Cardiac muscle cell (in vitro differentiated cells and primary cell): ENCODE data around the gene CPNE2. TPM values are rescaled to one million over a fixed set of nuclear protein-coding genes. Genes with fewer than 3 reads are reported as not detected.
"Not testable (repeated sequence)": the region's sequence is repeated elsewhere in the genome, so short reads cannot be mapped to it uniquely, and the experiment has no call there.

Experiments used
- DNase-seq, 2 donors: peaks; one replicate each; pipeline versions ENCODE4 v3.0.0 to v3.0.0-alpha.2; 2010 to 2017; ENCODE audit warnings: low read depth in 1 of 2, low spot score in 1 of 2
- H3K27ac ChIP-seq: fragments of 200-600 bp; sonication (generic); 2 replicates; pipeline ENCODE4 v1.5.1; 2016
- H3K27me3 ChIP-seq: fragments of 200-600 bp; sonication (generic); 2 replicates; pipeline ENCODE4 v1.6.0; 2016; ENCODE audit warnings: control low read depth
- H3K36me3 ChIP-seq: fragments of 200-600 bp; sonication (generic); 2 replicates; pipeline ENCODE4 v1.5.1; 2016; ENCODE audit warnings: control low read depth
- H3K4me1 ChIP-seq: fragments of 200-600 bp; sonication (generic); 2 replicates; pipeline ENCODE4 v1.8.1; 2017; ENCODE audit warnings: low read depth, mild to moderate bottlenecking, mixed run types
- H3K4me3 ChIP-seq: fragments of 200-600 bp; sonication (generic); 2 replicates; pipeline ENCODE4 v1.5.1; 2016; ENCODE audit warnings: mild to moderate bottlenecking
- H3K9me3 ChIP-seq: fragments of 200-600 bp; sonication (generic); 2 replicates; pipeline ENCODE4 v1.5.1; 2017; ENCODE audit warnings: low read depth, mild to moderate bottlenecking, control low read depth
- CTCF ChIP-seq: IDR thresholded peaks from 2 replicates; pipeline ENCODE4 v1.5.1; 2012; ENCODE audit warnings: low read depth, mild to moderate bottlenecking, low read length
- polyA plus RNA-seq: library from polyadenylated mRNA; unstranded; fragments of >200 nt; fragmentation: Nextera tagmentation; extraction: Ambion mirVana; gene quantifications from 2 replicates; pipeline ENCODE4 v1.2.1, GENCODE V29; 2016
- total RNA-seq: library from RNA; depleted of rRNA; stranded (reverse); fragments of >200 nt; gene quantifications from 2 replicates; pipeline ENCODE4 v1.2.3, GENCODE V29; 2016

CPNE2 gene
- total and polyA plus RNA-seq, 2 experiments from 2014 or later, result 25.5 to 43.0 TPM

GRCh38 chr16:57105184-57105583, 12.8 kb downstream of the CPNE2 start:
- no peak for DNase-seq
- H3K27ac ChIP-seq, result no peak overlapping the region
- no peaks in the 10 kb centered on the region for H3K9me3 ChIP-seq
- no peaks in the 10 kb centered on the region for H3K4me1 ChIP-seq
- no peak overlapping the region for H3K4me3 ChIP-seq
- no peaks in the 10 kb centered on the region for H3K27me3 ChIP-seq
- TF ChIP-seq CTCF, result no peak
- H3K36me3 ChIP-seq, result no peaks in the 10 kb centered on the region

GRCh38 chr16:57106767-57107166, 14.4 kb downstream of the CPNE2 start:
- no peak for TF ChIP-seq CTCF

GRCh38 chr16:57107321-57107922, 15.0 kb downstream of the CPNE2 start:
- Histone ChIP-seq H3K9me3 (no peaks in the 10 kb centered on the region), H3K27ac (peak overlapping the region; percentile 4), H3K4me3 (no peak overlapping the region), H3K27me3 (no peaks in the 10 kb centered on the region), H3K4me1 (peaks cover 9% of the 10 kb centered on the region), H3K36me3 (no peaks in the 10 kb centered on the region)
- TF ChIP-seq CTCF, result no peak
- DNase-seq, result peak in 1 of 2 donors; percentile 10

More at GRCh38 chr16:57106767-57107166, 14.4 kb downstream of the CPNE2 start:
- H3K36me3 ChIP-seq, result no peaks in the 10 kb centered on the region
- H3K27ac ChIP-seq, result no peak overlapping the region
- no peaks in the 10 kb centered on the region for H3K9me3 ChIP-seq
- no peak overlapping the region for H3K4me3 ChIP-seq
- no peaks in the 10 kb centered on the region for H3K27me3 ChIP-seq
- no peak for DNase-seq
- H3K4me1 ChIP-seq, result peaks cover 2% of the 10 kb centered on the region

GRCh38 chr16:57108432-57108831, 16.0 kb downstream of the CPNE2 start:
- DNase-seq, result no peak
- Histone ChIP-seq H3K4me3 (no peak overlapping the region), H3K4me1 (peaks cover 16% of the 10 kb centered on the region), H3K27me3 (no peaks in the 10 kb centered on the region), H3K36me3 (no peaks in the 10 kb centered on the region), H3K9me3 (no peaks in the 10 kb centered on the region), H3K27ac (no peak overlapping the region)
- TF ChIP-seq CTCF, result no peak

- H3K27ac ChIP-seq, H3K27me3 ChIP-seq, H3K4me3 ChIP-seq, H3K36me3 ChIP-seq, H3K9me3 ChIP-seq, DNase-seq: not testable (repeated sequence)
- peaks cover 16% of the 10 kb centered on the region for H3K4me1 ChIP-seq
Measured at GRCh38 chr16:57109259-57110105, 17.1 kb downstream of the CPNE2 start.

- no peak for TF ChIP-seq CTCF
Measured at GRCh38 chr16:57110937-57111336, 18.6 kb downstream of the CPNE2 start.

More at GRCh38 chr16:57110937-57111336, 18.6 kb downstream of the CPNE2 start:
- peaks cover 16% of the 10 kb centered on the region for H3K4me1 ChIP-seq
- H3K27ac ChIP-seq, result no peak overlapping the region
- no peaks in the 10 kb centered on the region for H3K9me3 ChIP-seq
- H3K36me3 ChIP-seq, result no peaks in the 10 kb centered on the region
- no peak for DNase-seq
- no peak overlapping the region for H3K4me3 ChIP-seq
- H3K27me3 ChIP-seq, result no peaks in the 10 kb centered on the region
